WTC11 (cell line): ENCODE data around the gene GRB10. TPM values are rescaled to one million over a fixed set of nuclear protein-coding genes. Genes with fewer than 3 reads are reported as not detected.

ENCODE experiments used
- ATAC-seq: fragments of 200-7000 bp; cut with Tn5 transposase; 2 replicates; pipeline ENCODE4 v1.10.0; 2021; ENCODE audit warnings: mild to moderate bottlenecking, moderate library complexity
- CTCF ChIA-PET: fragments of 300-600 bp; sonication (Branson Sonifier 250); formaldehyde crosslinking; loops from one replicate; lab custom pipeline; 2021; ENCODE audit warnings: antibody characterized with exemption; lab: Charles Lee
- POLR2A ChIA-PET: fragments of 350-600 bp; sonication (Branson Sonifier 250); formaldehyde crosslinking; loops from one replicate; lab custom pipeline; 2021; ENCODE audit warnings: antibody characterized with exemption; lab: Charles Lee
- DNase-seq: peaks from one replicate; pipeline ENCODE4 v3.0.0; 2021; ENCODE audit warnings: low spot score
- H3K27ac Mint-ChIP-seq: 2 replicates; pipeline ENCODE4 v1.8.0; 2021; ENCODE audit warnings: mixed read lengths
- H3K27me3 Mint-ChIP-seq: 2 replicates; pipeline ENCODE4 v1.8.0; 2021; ENCODE audit warnings: low read depth, mild to moderate bottlenecking, moderate library complexity, mixed read lengths
- H3K36me3 Mint-ChIP-seq: 2 replicates; pipeline ENCODE4 v1.8.0; 2021; ENCODE audit warnings: mixed read lengths
- H3K4me1 Mint-ChIP-seq: 2 replicates; pipeline ENCODE4 v1.8.0; 2022; ENCODE audit warnings: mixed read lengths
- H3K4me3 Mint-ChIP-seq: 2 replicates; pipeline ENCODE4 v1.8.0; 2021; ENCODE audit warnings: mild to moderate bottlenecking, moderate library complexity, mixed read lengths
- H3K9me3 Mint-ChIP-seq: 2 replicates; pipeline ENCODE4 v1.8.0; 2021; ENCODE audit warnings: mixed read lengths
- CREB1 ChIP-seq: sonication (generic); formaldehyde crosslinking; IDR thresholded peaks from 2 replicates; pipeline ENCODE4 v1.8.0; 2023; ENCODE audit warnings: mild to moderate bottlenecking, missing genetic modification reagents
- CREM ChIP-seq: sonication (generic); formaldehyde crosslinking; IDR thresholded peaks from 2 replicates; pipeline ENCODE4 v1.8.1; 2022; ENCODE audit warnings: mild to moderate bottlenecking, missing genetic modification reagents, moderate library complexity
- FOXK1 ChIP-seq: sonication (generic); formaldehyde crosslinking; IDR thresholded peaks from 2 replicates; pipeline ENCODE4 v1.8.0; 2022; ENCODE audit warnings: mild to moderate bottlenecking, moderate library complexity, missing genetic modification reagents
- NFYB ChIP-seq: sonication (generic); formaldehyde crosslinking; conservative IDR thresholded peaks from 2 replicates; pipeline ENCODE4 v1.8.0; 2022; ENCODE audit warnings: low read depth, missing genetic modification reagents
- NR2C2 ChIP-seq: sonication (generic); formaldehyde crosslinking; IDR thresholded peaks from 2 replicates; pipeline ENCODE4 v1.8.0; 2022; ENCODE audit warnings: mild to moderate bottlenecking, missing genetic modification reagents
- RORB ChIP-seq: fragments of 250-450 bp; sonication (Bioruptor Pico); IDR thresholded peaks from 2 replicates; pipeline ENCODE4 v1.9.0; 2021; ENCODE audit warnings: mild to moderate bottlenecking
- SOX15 ChIP-seq: fragments of 250-450 bp; sonication (Bioruptor Pico); IDR thresholded peaks from 2 replicates; pipeline ENCODE4 v1.9.0; 2021; ENCODE audit warnings: mild to moderate bottlenecking
- TCF7 ChIP-seq: sonication (generic); formaldehyde crosslinking; IDR thresholded peaks from 2 replicates; pipeline ENCODE4 v1.8.0; 2022; ENCODE audit warnings: mild to moderate bottlenecking, low read depth, missing genetic modification reagents, moderate library complexity
- TEAD1 ChIP-seq: sonication (generic); formaldehyde crosslinking; IDR thresholded peaks from 2 replicates; pipeline ENCODE4 v1.8.0; 2022; ENCODE audit warnings: mild to moderate bottlenecking, missing genetic modification reagents
- ZBTB21 ChIP-seq: sonication (generic); formaldehyde crosslinking; IDR thresholded peaks from 2 replicates; pipeline ENCODE4 v1.8.1; 2023; ENCODE audit warnings: mild to moderate bottlenecking, missing genetic modification reagents, borderline replicate concordance
- ZNF121 ChIP-seq: sonication (generic); formaldehyde crosslinking; IDR thresholded peaks from 2 replicates; pipeline ENCODE4 v1.8.0; 2023; ENCODE audit warnings: missing genetic modification reagents
- ZNF138 ChIP-seq: sonication (generic); formaldehyde crosslinking; conservative IDR thresholded peaks from 2 replicates; pipeline ENCODE4 v1.8.1; 2022; ENCODE audit warnings: mild to moderate bottlenecking, moderate library complexity, missing genetic modification reagents
- ZNF219 ChIP-seq: sonication (generic); formaldehyde crosslinking; IDR thresholded peaks from 2 replicates; pipeline ENCODE4 v1.8.0; 2023; ENCODE audit warnings: missing genetic modification reagents, mild to moderate bottlenecking, borderline replicate concordance
- ZNF232 ChIP-seq: sonication (generic); formaldehyde crosslinking; IDR thresholded peaks from 2 replicates; pipeline ENCODE4 v1.8.0; 2022; ENCODE audit warnings: mild to moderate bottlenecking, missing genetic modification reagents
- ZNF396 ChIP-seq: fragments of 250-450 bp; sonication (Bioruptor Pico); IDR thresholded peaks from 2 replicates; pipeline ENCODE4 v1.8.0; 2021; ENCODE audit warnings: mild to moderate bottlenecking, moderate library complexity, borderline replicate concordance
- ZNF671 ChIP-seq: fragments of 250-450 bp; sonication (Bioruptor Pico); IDR thresholded peaks from 2 replicates; pipeline ENCODE4 v1.8.0; 2021; ENCODE audit warnings: mild to moderate bottlenecking
- total RNA-seq: library from RNA; stranded (reverse); gene quantifications from 3 replicates; pipeline ENCODE4 v1.2.3, GENCODE V29; 2021
- TF ChIP-seq, protein P1 (sequence below): fragments of 250-450 bp; sonication (Bioruptor Pico); IDR thresholded peaks from 2 replicates; pipeline ENCODE4 v1.9.0; 2021; ENCODE audit warnings: moderate library complexity, mild to moderate bottlenecking, inconsistent platforms, borderline replicate concordance
- TF ChIP-seq, protein P2 (sequence below): sonication (generic); formaldehyde crosslinking; IDR thresholded peaks from 2 replicates; pipeline ENCODE4 v1.8.1; 2022; ENCODE audit warnings: low read depth, mild to moderate bottlenecking, moderate library complexity, missing genetic modification reagents, borderline replicate concordance
- TF ChIP-seq, protein P3 (sequence below): sonication (generic); formaldehyde crosslinking; IDR thresholded peaks from 2 replicates; pipeline ENCODE4 v1.8.1; 2022; ENCODE audit warnings: low read depth, missing genetic modification reagents, borderline replicate concordance
- TF ChIP-seq, protein P4 (sequence below): fragments of 250-450 bp; sonication (Bioruptor Pico); IDR thresholded peaks from 2 replicates; pipeline ENCODE4 v1.8.0; 2021; ENCODE audit warnings: mild to moderate bottlenecking
- TF ChIP-seq, protein P5 (sequence below): sonication (generic); formaldehyde crosslinking; IDR thresholded peaks from 2 replicates; pipeline ENCODE4 v1.8.1; 2023; ENCODE audit warnings: mild to moderate bottlenecking, missing genetic modification reagents, moderate library complexity
- TF ChIP-seq, protein P6 (sequence below): sonication (generic); formaldehyde crosslinking; IDR thresholded peaks from 2 replicates; pipeline ENCODE4 v1.8.0; 2022; ENCODE audit warnings: mild to moderate bottlenecking, missing genetic modification reagents

The GRB10 gene
- total RNA-seq, 1 experiment from 2014 or later: 103 TPM

DNA sequence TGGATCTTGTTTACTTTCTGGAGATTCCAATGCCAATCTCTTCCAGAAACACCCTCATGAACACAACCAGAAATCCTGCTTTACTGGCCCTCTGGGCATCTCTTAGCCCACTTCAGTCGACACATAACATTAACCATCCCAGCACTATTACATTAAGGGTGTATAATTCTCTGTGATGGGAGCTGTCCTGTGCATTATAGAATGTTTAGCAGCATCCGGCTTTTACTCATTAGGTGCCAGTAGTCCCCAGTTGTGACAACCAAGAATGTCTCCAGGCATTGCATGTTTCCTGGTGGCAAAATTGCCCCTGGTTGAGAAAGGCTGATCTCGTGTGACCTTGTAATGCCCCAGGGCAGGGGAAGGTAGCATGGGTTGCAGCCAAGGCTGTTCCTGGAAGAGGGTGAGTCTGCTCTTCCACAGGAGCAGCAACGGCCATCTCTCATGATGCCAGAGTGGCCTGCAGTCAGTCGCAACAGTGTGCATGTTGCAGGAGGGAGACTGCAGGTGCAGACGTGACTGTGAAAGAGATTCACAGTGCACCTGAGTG is 214.9 kb downstream of the GRB10 start (continued):
- TF ChIP-seq, protein P1, sequence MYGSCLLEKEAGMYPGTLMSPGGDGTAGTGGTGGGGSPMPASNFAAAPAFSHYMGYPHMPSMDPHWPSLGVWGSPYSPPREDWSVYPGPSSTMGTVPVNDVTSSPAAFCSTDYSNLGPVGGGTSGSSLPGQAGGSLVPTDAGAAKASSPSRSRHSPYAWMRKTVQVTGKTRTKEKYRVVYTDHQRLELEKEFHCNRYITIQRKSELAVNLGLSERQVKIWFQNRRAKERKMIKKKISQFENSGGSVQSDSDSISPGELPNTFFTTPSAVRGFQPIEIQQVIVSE (CRISPR knock-in tag): no peak
- TF ChIP-seq ZNF219 (no peak), NFYB (CRISPR knock-in tag) (no peak)
- TF ChIP-seq, protein P2, sequence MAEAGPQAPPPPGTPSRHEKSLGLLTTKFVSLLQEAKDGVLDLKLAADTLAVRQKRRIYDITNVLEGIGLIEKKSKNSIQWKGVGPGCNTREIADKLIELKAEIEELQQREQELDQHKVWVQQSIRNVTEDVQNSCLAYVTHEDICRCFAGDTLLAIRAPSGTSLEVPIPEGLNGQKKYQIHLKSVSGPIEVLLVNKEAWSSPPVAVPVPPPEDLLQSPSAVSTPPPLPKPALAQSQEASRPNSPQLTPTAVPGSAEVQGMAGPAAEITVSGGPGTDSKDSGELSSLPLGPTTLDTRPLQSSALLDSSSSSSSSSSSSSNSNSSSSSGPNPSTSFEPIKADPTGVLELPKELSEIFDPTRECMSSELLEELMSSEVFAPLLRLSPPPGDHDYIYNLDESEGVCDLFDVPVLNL (CRISPR knock-in tag): no peak

DNA sequence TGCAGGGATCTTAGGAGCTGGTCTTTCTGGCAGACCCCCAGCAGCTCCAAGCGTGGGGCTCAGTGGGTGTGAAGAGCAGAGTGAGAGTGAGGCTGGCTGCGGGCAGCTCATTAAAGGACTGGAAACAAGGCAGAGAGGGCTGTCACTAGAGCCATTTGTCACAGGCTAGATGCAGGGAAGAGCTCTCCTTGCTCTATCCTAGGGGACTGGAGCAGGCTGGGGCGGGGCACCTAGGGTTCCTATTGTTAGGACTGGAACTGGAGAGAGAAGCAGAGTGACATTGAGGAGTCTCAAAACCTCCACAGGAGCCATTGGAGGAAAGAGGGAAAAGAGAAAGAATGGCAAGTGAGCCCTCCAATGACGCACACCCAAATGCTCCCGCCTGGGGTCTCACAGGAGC is 216.7 kb downstream of the GRB10 start:
- H3K4me3 Mint-ChIP-seq: no peak overlapping the region
- no peak for DNase-seq
- CTCF ChIA-PET: interaction anchor here (0.7 to 1.5 kb wide), 2 partner anchors 23 to 62 kb away, joined by 3 read pairs; no protein-coding TSS in a partner anchor
- H3K27me3 Mint-ChIP-seq: no peaks in the 10 kb centered on the region
- H3K27ac Mint-ChIP-seq: no peak overlapping the region
- TF ChIP-seq, protein P3, sequence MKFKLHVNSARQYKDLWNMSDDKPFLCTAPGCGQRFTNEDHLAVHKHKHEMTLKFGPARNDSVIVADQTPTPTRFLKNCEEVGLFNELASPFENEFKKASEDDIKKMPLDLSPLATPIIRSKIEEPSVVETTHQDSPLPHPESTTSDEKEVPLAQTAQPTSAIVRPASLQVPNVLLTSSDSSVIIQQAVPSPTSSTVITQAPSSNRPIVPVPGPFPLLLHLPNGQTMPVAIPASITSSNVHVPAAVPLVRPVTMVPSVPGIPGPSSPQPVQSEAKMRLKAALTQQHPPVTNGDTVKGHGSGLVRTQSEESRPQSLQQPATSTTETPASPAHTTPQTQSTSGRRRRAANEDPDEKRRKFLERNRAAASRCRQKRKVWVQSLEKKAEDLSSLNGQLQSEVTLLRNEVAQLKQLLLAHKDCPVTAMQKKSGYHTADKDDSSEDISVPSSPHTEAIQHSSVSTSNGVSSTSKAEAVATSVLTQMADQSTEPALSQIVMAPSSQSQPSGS (CRISPR knock-in tag): no peak
- TF ChIP-seq, protein P4, sequence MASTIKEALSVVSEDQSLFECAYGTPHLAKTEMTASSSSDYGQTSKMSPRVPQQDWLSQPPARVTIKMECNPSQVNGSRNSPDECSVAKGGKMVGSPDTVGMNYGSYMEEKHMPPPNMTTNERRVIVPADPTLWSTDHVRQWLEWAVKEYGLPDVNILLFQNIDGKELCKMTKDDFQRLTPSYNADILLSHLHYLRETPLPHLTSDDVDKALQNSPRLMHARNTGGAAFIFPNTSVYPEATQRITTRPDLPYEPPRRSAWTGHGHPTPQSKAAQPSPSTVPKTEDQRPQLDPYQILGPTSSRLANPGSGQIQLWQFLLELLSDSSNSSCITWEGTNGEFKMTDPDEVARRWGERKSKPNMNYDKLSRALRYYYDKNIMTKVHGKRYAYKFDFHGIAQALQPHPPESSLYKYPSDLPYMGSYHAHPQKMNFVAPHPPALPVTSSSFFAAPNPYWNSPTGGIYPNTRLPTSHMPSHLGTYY (CRISPR knock-in tag): no peak
- no peak for TF ChIP-seq ZNF121 (CRISPR knock-in tag)
- TF ChIP-seq, protein P5, sequence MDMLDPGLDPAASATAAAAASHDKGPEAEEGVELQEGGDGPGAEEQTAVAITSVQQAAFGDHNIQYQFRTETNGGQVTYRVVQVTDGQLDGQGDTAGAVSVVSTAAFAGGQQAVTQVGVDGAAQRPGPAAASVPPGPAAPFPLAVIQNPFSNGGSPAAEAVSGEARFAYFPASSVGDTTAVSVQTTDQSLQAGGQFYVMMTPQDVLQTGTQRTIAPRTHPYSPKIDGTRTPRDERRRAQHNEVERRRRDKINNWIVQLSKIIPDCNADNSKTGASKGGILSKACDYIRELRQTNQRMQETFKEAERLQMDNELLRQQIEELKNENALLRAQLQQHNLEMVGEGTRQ: no peak
- no peak for TF ChIP-seq ZNF219
- TF ChIP-seq SOX15 (CRISPR knock-in tag): no peak
- no peak for TF ChIP-seq NR2C2
- peaks cover 29% of the 10 kb centered on the region for H3K9me3 Mint-ChIP-seq
- ATAC-seq: no peak
- peaks cover 4% of the 10 kb centered on the region; the same call in 1 of the 2 replicates for H3K4me1 Mint-ChIP-seq
- POLR2A ChIA-PET: no interaction called here
- peaks cover 17% of the 10 kb centered on the region for H3K36me3 Mint-ChIP-seq

DNA sequence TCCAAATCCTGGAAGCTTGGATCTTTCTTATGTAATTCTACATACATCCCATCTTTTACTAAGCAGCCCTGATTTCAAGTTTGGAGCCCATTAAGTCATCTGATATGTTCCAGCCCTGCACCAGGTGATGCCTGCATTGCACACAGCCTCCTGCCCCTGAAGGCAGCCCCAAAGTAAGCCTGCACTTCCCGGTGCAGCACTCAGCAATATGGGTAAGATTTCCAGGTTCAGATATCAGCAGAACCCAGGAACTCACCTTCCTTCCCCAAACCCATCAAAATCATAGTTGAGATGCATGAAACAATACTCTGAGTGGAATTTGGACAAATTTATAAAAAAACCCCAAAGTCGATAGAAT is 217.2 kb downstream of the GRB10 start:
- H3K27me3 Mint-ChIP-seq: no peaks in the 10 kb centered on the region
- H3K4me3 Mint-ChIP-seq: no peak overlapping the region
- peaks cover 15% of the 10 kb centered on the region for H3K36me3 Mint-ChIP-seq
- ChIA-PET CTCF (interaction anchor here (0.6 to 1.5 kb wide), 2 partner anchors 16 to 23 kb away, joined by 3 to 5 read pairs; no protein-coding TSS in a partner anchor), POLR2A (no interaction called here)
- no peak for DNase-seq
- ATAC-seq: no peak
- no peak overlapping the region for H3K27ac Mint-ChIP-seq
- peaks cover 8% of the 10 kb centered on the region for H3K4me1 Mint-ChIP-seq
- TF ChIP-seq FOXK1 (CRISPR knock-in tag) (no peak), ZNF396 (no peak), RORB (CRISPR knock-in tag) (no peak), TEAD1 (CRISPR knock-in tag) (no peak), CREB1 (no peak), ZBTB21 (CRISPR knock-in tag) (no peak), CREM (CRISPR knock-in tag) (no peak), TCF7 (CRISPR knock-in tag) (no peak), ZNF671 (no peak), ZNF138 (no peak), ZNF232 (CRISPR knock-in tag) (no peak)
- TF ChIP-seq, protein P6, sequence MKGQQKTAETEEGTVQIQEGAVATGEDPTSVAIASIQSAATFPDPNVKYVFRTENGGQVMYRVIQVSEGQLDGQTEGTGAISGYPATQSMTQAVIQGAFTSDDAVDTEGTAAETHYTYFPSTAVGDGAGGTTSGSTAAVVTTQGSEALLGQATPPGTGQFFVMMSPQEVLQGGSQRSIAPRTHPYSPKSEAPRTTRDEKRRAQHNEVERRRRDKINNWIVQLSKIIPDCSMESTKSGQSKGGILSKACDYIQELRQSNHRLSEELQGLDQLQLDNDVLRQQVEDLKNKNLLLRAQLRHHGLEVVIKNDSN (CRISPR knock-in tag): no peak
- peaks cover 28% of the 10 kb centered on the region for H3K9me3 Mint-ChIP-seq
